GM12872 (cell line): ENCODE measurements around the gene MAP4K5.

ENCODE experiments used
- TF ChIP-seq, protein P1 (sequence below): IDR thresholded peaks from 3 replicates; pipeline ENCODE4 v1.5.1; 2011; ENCODE audit warnings: low read depth, mild to moderate bottlenecking, low read length, moderate library complexity; ENCODE audit not compliant: insufficient read depth

Gene MAP4K5

DNA sequence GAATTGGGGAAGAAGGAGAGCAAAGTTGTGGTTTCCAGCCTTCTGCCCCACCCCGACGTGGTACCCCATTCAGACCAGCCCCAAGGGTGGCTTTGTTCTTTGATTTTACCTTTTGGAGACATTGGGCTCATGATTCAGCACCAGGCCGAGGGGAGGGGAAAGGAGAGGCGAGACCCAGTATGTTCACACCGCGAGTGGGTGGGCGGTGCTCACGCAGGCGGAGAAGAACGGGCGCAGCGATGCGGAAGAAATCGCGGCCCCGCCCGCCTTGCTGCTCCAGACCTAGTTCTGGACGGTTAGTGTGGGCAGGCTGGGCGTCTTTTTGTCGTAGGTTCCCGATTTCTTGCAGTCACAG is 28.5 kb upstream of the MAP4K5 start:
- TF ChIP-seq, protein P1, sequence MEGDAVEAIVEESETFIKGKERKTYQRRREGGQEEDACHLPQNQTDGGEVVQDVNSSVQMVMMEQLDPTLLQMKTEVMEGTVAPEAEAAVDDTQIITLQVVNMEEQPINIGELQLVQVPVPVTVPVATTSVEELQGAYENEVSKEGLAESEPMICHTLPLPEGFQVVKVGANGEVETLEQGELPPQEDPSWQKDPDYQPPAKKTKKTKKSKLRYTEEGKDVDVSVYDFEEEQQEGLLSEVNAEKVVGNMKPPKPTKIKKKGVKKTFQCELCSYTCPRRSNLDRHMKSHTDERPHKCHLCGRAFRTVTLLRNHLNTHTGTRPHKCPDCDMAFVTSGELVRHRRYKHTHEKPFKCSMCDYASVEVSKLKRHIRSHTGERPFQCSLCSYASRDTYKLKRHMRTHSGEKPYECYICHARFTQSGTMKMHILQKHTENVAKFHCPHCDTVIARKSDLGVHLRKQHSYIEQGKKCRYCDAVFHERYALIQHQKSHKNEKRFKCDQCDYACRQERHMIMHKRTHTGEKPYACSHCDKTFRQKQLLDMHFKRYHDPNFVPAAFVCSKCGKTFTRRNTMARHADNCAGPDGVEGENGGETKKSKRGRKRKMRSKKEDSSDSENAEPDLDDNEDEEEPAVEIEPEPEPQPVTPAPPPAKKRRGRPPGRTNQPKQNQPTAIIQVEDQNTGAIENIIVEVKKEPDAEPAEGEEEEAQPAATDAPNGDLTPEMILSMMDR, result no peak

DNA sequence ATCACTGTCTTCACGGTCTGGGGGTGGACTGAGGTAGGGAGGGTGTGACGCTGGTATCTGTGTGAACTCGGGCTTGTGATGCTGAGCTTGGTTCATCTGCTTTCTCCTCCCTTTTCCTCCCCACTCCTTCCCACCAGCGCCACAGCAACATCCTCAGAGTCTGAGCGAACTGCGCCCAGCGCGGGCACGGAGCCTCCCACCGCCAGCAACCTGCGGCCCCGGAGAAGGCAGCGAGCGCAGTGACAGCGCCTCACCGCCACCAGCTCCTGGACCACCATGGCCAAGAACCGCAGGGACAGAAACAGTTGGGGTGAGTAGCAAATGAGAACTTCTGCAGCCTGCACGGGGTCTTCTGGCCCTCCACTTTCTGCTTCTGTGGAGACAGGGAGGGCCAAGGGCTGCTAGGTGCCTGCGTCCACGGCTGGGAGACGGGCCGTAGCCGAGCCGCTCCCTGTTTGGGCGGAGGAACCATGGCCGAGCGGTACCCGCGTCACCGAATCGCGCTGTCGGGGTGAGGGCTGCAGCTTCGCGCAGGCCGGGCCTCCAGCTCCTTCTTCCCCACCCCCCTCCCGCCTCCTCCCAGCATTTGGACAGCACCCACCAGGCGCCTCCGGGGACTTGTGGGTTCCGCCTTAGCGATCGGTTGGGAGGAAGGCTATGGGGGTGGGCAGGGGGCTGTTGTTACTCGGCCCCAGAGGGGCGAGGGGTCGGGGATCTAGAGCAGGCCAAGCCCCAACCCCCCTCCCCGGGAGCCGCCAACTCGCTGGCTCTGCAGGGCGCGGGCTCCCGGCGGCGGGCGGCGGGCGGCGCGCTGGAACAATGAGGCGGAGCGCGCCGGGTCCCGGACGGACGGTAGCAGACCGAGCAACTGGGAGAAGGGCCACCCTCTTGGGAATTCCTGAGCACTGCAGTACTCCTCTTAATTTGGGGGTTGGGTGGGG is 27.9 kb upstream of the MAP4K5 start, which contains the start of gene ATL1:
Gene ATL1 (plus strand): TSS at position 156 of the 941 bp plus-strand sequence. CDS start 121 bp downstream, at position 277.
- TF ChIP-seq, protein P1, result 0 out of 3 replicates have a peak, but pooled peaks have one; percentile 1

DNA sequence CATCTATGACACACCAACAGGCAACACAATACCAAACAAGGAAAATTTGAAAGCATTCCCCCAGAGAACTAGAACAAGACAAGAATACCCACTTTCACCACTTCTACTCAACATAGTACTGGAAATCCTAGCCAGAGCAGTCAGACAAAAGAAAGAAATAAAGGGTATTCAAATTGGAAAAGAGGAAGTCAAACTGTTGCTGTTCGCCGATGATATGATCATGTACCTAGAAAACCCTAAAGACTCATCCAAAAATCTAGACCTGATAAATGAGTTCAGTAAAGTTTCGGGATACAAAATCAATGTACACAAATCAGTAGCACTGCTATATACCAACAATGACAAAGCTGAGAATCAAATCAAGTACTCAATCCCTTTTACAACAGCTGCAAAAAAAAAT is 19.5 kb upstream of the MAP4K5 start:
- TF ChIP-seq, protein P1, result no peak

DNA sequence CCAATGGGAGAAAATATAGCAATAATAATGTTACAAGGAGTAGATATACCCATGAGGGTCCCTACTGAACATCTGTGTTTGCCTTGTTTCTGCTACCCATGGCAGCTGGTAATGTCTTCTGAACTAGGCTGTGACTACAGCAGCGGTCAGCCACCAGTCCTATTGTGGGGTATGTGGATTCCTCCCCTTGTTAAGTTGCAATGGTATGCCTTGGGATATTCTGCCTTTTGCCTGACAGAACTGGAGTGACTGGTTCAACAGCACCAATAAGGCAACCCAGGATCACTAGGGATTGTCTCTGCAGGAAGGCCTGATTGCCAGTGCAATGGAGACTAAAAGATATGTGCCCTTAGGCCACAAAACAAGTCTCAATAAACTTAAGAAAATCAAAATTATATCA is 17.9 kb upstream of the MAP4K5 start:
- TF ChIP-seq, protein P1, result no peak

DNA sequence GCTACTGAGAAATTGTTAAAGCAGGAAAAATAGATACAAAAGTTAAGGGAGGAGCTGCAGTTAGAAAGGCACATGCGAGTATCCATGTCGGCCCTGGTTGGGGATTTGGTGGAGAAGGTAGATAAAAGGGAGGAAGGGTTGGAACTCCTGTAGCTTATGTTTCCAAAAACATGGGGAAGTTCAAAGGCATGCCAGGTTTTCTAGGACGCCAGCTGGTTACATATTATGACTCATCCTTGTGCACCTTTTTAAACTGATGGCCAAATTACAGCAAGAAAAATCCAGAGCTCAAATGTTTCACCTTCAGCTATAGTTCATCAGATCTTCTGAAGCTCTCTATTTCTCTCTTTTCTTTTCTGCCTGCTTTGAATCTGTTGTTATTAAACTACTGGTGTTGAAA is 13.2 kb upstream of the MAP4K5 start:
- TF ChIP-seq, protein P1, result no peak

DNA sequence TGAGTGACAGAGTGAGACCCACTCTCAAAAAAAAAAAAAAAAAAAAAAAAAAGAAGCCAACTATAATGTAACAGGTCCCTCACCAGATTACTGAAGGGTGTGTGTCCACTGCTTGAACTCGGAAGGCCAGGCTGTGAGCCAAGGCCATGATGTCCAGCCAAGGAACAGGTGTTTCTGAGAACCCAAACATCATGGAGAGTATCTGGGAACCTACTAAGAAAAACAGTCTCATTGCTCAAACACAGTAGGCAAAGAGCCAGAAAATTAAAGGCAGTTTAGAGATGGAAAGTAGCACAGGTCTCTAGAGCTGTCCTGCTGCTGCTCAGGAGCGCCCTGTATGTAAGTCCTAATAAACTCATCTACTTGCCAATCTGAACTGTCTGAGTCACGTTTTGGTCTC is 12.5 kb upstream of the MAP4K5 start:
- TF ChIP-seq, protein P1, result no peak

DNA sequence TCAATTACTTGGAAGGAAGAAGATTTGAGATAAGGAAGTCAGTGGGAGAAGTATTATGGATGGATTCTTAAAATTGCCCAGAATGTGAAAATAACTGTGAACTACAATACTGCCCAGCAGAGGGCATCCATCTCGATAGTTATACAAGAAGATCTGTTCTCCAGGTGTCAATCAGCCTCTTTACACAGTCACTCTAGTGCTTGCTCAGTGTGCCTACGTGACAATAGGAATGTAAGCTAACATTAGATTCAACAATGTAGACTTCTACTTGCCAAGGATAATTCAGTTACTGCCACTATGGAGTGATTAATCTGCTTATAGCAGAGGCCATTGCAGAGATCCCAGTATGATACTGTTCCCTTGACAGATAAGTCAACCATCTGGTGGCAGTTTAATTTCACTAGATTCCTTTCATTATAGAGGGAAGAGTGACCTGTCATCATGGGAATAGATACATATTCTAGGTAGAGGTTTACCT is 10.6 kb upstream of the MAP4K5 start:
- TF ChIP-seq, protein P1, result peak; percentile 66
